ENCODE results near the gene GLDC.

GLDC gene

GRCh38 chr9:6562871-6563430 lies 82.6 kb downstream of the GLDC start:
- no peak for DNase-seq (ENCODE audit: low read depth in 1 of 2, low spot score in 1 of 2)
- H3K27me3 ChIP-seq (ENCODE audit: insufficient read depth, poor library complexity, severe bottlenecking), result no peaks in the 10 kb centered on the region
- H3K27ac ChIP-seq (replicated peaks), result no peak overlapping the region
- no peak overlapping the region for H3K4me3 ChIP-seq (replicated peaks; ENCODE audit: insufficient read depth, low read length)
- TF ChIP-seq CTCF (IDR thresholded peaks at IDR 0.05; ENCODE audit: insufficient read depth, low read length) (no peak), POLR2AphosphoS5 (IDR thresholded peaks at IDR 0.05; ENCODE audit: low read depth) (no peak), GABPA (IDR thresholded peaks at IDR 0.05; ENCODE audit: low read depth) (no peak), SPI1 (IDR thresholded peaks at IDR 0.05; ENCODE audit: borderline replicate concordance, low read depth) (no peak), REST (IDR thresholded peaks at IDR 0.05; ENCODE audit: insufficient replicate concordance, low read depth) (no peak)

- H3K27me3 ChIP-seq (ENCODE audit: insufficient read depth, poor library complexity, severe bottlenecking), result no peaks in the 10 kb centered on the region
- DNase-seq (ENCODE audit: low read depth in 1 of 2, low spot score in 1 of 2), result no peak
- H3K27ac ChIP-seq (replicated peaks), result no peak overlapping the region
- H3K4me3 ChIP-seq (replicated peaks; ENCODE audit: insufficient read depth, low read length), result no peak overlapping the region
- no peak for TF ChIP-seq CTCF (IDR thresholded peaks at IDR 0.05; ENCODE audit: insufficient read depth, low read length)
- TF ChIP-seq GABPA (IDR thresholded peaks at IDR 0.05; ENCODE audit: low read depth), result no peak
- no peak for TF ChIP-seq SPI1 (IDR thresholded peaks at IDR 0.05; ENCODE audit: borderline replicate concordance, low read depth)
These were observed 83.3 kb downstream of the GLDC start for GRCh38 chr9:6562201-6562600.

GRCh38 chr9:6557883-6558616 lies 87.5 kb downstream of the GLDC start:
- no peak overlapping the region for H3K27ac ChIP-seq (replicated peaks)
- no peak for DNase-seq (ENCODE audit: low read depth in 1 of 2, low spot score in 1 of 2)
- H3K4me3 ChIP-seq (replicated peaks; ENCODE audit: insufficient read depth, low read length), result no peak overlapping the region
- H3K27me3 ChIP-seq (ENCODE audit: insufficient read depth, poor library complexity, severe bottlenecking), result no peaks in the 10 kb centered on the region
- TF ChIP-seq GABPA (IDR thresholded peaks at IDR 0.05; ENCODE audit: low read depth), result no peak
- no peak for TF ChIP-seq CTCF (IDR thresholded peaks at IDR 0.05; ENCODE audit: insufficient read depth, low read length)
- no peak for TF ChIP-seq SPI1 (IDR thresholded peaks at IDR 0.05; ENCODE audit: borderline replicate concordance, low read depth)
- no peak for TF ChIP-seq POLR2AphosphoS5 (IDR thresholded peaks at IDR 0.05; ENCODE audit: low read depth)
- TF ChIP-seq REST (IDR thresholded peaks at IDR 0.05; ENCODE audit: insufficient replicate concordance, low read depth), result no peak
